Nephron progenitor cell (in vitro differentiated cells): ENCODE measurements around the gene BPIFB6.
A peak's percentile ranks its signal among the peaks of the same experiment; 100 is the strongest.

Experiments used
- DNase-seq: peaks from one replicate; pipeline ENCODE4 v3.0.0; 2021
- H3K27ac Mint-ChIP-seq: 2 replicates; pipeline ENCODE4 v1.8.0; 2021; ENCODE audit warnings: mild to moderate bottlenecking, moderate library complexity, mixed read lengths
- H3K27me3 Mint-ChIP-seq: 2 replicates; pipeline ENCODE4 v1.8.0; 2021; ENCODE audit warnings: mild to moderate bottlenecking, low read depth, mixed read lengths; ENCODE audit not compliant: poor library complexity
- H3K36me3 Mint-ChIP-seq: 2 replicates; pipeline ENCODE4 v1.8.0; 2021; ENCODE audit warnings: low read depth, mixed read lengths
- H3K4me1 Mint-ChIP-seq: 2 replicates; pipeline ENCODE4 v1.8.0; 2021; ENCODE audit warnings: mixed read lengths
- H3K4me3 Mint-ChIP-seq: 2 replicates; pipeline ENCODE4 v1.8.0; 2021; ENCODE audit warnings: mild to moderate bottlenecking, moderate library complexity, mixed read lengths
- H3K9me3 Mint-ChIP-seq: 2 replicates; pipeline ENCODE4 v1.8.0; 2021; ENCODE audit warnings: mild to moderate bottlenecking, moderate library complexity, mixed read lengths
- CTCF ChIP-seq: fragments of 200-600 bp; sonication (generic); IDR thresholded peaks from 2 replicates; pipeline ENCODE4 v1.5.0; 2021; ENCODE audit warnings: antibody characterized with exemption

Gene BPIFB6

GRCh38 chr20:33014336-33015113 lies 16.9 kb upstream of the BPIFB6 start:
- Mint-ChIP-seq H3K4me3 (no peak overlapping the region), H3K4me1 (peaks cover 26% of the 10 kb centered on the region), H3K9me3 (no peaks in the 10 kb centered on the region), H3K36me3 (no peaks in the 10 kb centered on the region), H3K27ac (no peak overlapping the region), H3K27me3 (peaks cover 40% of the 10 kb centered on the region)
- no peak for DNase-seq
- no peak for TF ChIP-seq CTCF

- no peak overlapping the region for H3K27ac Mint-ChIP-seq
- peaks cover 21% of the 10 kb centered on the region for H3K4me1 Mint-ChIP-seq
- H3K27me3 Mint-ChIP-seq: peaks cover 43% of the 10 kb centered on the region
- no peaks in the 10 kb centered on the region for H3K36me3 Mint-ChIP-seq
- no peaks in the 10 kb centered on the region for H3K9me3 Mint-ChIP-seq
- TF ChIP-seq CTCF: no peak
- peak; percentile 20 for DNase-seq
- no peak overlapping the region for H3K4me3 Mint-ChIP-seq
Measured at GRCh38 chr20:33015114-33015484, 16.3 kb upstream of the BPIFB6 start.

- no peak for DNase-seq
- no peaks in the 10 kb centered on the region for H3K36me3 Mint-ChIP-seq
- peaks cover 43% of the 10 kb centered on the region for H3K27me3 Mint-ChIP-seq
- H3K4me3 Mint-ChIP-seq: no peak overlapping the region
- no peaks in the 10 kb centered on the region for H3K9me3 Mint-ChIP-seq
- TF ChIP-seq CTCF: no peak
- peaks cover 20% of the 10 kb centered on the region for H3K4me1 Mint-ChIP-seq
- peak overlapping the region; percentile 16 for H3K27ac Mint-ChIP-seq
Measured at GRCh38 chr20:33015700-33016580, 15.5 kb upstream of the BPIFB6 start.

DNA sequence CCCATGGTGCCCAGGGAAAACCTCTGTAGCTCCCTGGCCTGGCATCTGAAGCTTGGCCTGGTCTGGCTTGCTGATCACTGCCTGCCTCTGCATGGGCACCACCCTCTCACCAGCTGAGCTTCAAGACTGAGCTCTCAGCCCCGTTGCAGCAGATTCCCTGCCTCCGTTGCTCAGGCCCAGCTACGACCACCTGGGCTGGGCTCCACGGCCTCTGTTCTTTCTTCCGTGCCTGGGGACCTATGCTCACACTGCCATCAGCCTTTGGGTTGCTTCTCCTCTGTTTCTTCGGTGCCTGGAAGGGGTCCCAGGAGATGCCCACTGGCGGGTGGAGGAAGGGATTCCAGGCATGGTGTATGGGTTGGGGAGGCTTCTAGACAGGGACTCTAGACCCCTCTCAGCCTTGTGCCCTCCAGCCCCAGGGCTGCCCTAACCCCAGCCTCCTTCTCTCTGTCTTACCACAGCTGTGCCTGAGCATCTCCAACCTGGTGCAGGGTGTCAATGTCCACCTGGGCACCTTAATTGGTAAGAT lies 14.8 kb upstream of the BPIFB6 start:
- no peak for DNase-seq
- TF ChIP-seq CTCF: no peak
- Mint-ChIP-seq H3K36me3 (no peaks in the 10 kb centered on the region), H3K4me1 (peaks cover 20% of the 10 kb centered on the region), H3K4me3 (no peak overlapping the region), H3K27me3 (peaks cover 46% of the 10 kb centered on the region), H3K9me3 (no peaks in the 10 kb centered on the region), H3K27ac (peak overlapping the region; percentile 16)

DNA sequence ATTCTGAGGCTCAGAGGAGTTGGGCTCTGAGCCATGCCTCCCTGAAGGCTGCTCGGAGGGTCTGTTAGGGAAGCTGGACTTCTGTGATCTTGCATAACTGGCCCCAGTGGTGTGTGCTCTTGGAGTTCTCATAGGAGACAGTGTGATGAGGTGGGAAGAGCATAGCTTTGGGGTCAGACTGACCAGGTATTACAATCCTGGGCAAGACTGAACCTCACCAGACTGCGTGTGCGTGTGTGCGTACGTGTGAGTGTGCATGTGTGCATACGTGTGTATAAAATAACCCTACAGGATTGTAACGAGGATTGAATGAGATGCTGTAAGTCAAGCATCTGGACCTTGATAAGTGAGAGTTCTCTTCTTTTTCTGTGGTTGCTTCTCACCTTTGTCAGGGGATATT lies 13.9 kb upstream of the BPIFB6 start:
- no peak for DNase-seq
- H3K36me3 Mint-ChIP-seq: no peaks in the 10 kb centered on the region
- H3K27me3 Mint-ChIP-seq: peaks cover 42% of the 10 kb centered on the region
- no peak overlapping the region for H3K4me3 Mint-ChIP-seq
- no peaks in the 10 kb centered on the region for H3K9me3 Mint-ChIP-seq
- H3K27ac Mint-ChIP-seq: no peak overlapping the region
- peaks cover 20% of the 10 kb centered on the region for H3K4me1 Mint-ChIP-seq
- TF ChIP-seq CTCF: no peak
